K562 (cell line): Measurements from ENCODE around the gene C11orf91. TPM values are rescaled to one million over a fixed set of nuclear protein-coding genes. Genes with fewer than 3 reads are reported as not detected.

Source experiments
- ATAC-seq: fragments of 200-7000 bp; cut with Tn5 transposase; 3 replicates; pipeline ENCODE4 v1.9.1; 2020; ENCODE audit warnings: moderate library complexity
- BruUV-seq: library from RNA; stranded (reverse); fragments of 400-500 nt; replicated peaks from 2 replicates; lab custom pipeline; 2021; lab: Mats Ljungman, UMichigan
- CTCF ChIA-PET: fragments of 300-600 bp; formaldehyde crosslinking; extraction: SDS; loops from one replicate; lab custom pipeline; 2021; ENCODE audit warnings: low intra/inter-chr PET ratio; lab: Yijun Ruan, JAX
- POLR2A ChIA-PET: fragments of 300-600, 350-650 bp; sonication (Branson Sonifier 250); formaldehyde crosslinking; extraction: SDS; loops from one replicate; lab custom pipeline; 2021; ENCODE audit warnings: antibody characterized with exemption, inconsistent platforms; lab: Yijun Ruan, JAX
- DNase-seq, 4 experiments: peaks; one replicate each; pipeline versions ENCODE4 v3.0.0 to v3.0.0-alpha.2; 2011 to 2018; ENCODE audit warnings: low spot score in 3 of 4, mixed read lengths in 3 of 4; ENCODE audit errors: extremely low read depth in 1 of 4
- FAIRE-seq: peaks from 2 replicates; lab custom pipeline; 2011; peaks lifted over from hg19 to GRCh38; lab: Jason Lieb, UNC
- H2AFZ ChIP-seq: 2 replicates; pipeline ENCODE4 v1.6.0; 2011; ENCODE audit warnings: low read depth, low read length, control low read depth, inconsistent platforms
- H3K27ac ChIP-seq: fragments of 200-600 bp; 3 replicates; pipeline ENCODE4 v1.8.0; 2011; ENCODE audit warnings: low read depth, mild to moderate bottlenecking, control low read depth, inconsistent platforms, low read length, moderate library complexity, mixed read lengths; ENCODE audit errors: extremely low read depth
- H3K27me3 ChIP-seq, 2 experiments: fragments of 300-600 bp in 1 of 2; 2 replicates in 1 of 2; 3 replicates in 1 of 2; pipeline versions ENCODE4 v1.6.0 to v1.8.0; 2011; ENCODE audit warnings: inconsistent platforms in 2 of 2, low read length in 2 of 2, mild to moderate bottlenecking in 1 of 2, mixed read lengths in 1 of 2, moderate library complexity in 1 of 2; ENCODE audit not compliant: control insufficient read depth in 2 of 2, insufficient read depth in 2 of 2
- H3K36me3 ChIP-seq: fragments of 300-600 bp; 3 replicates; pipeline ENCODE4 v1.8.0; 2011; ENCODE audit warnings: mild to moderate bottlenecking, low read length, inconsistent platforms; ENCODE audit not compliant: control insufficient read depth, insufficient read depth
- H3K4me1 ChIP-seq, 2 experiments: fragments of 200-600 bp in 1 of 2; replicated peaks in 1 of 2; 2 replicates in 1 of 2; 3 replicates in 1 of 2; pipeline versions ENCODE4 v1.5.1 to v1.8.0; 2011; ENCODE audit warnings: inconsistent platforms in 2 of 2, low read length in 2 of 2, mild to moderate bottlenecking in 1 of 2, mixed read lengths in 1 of 2, moderate library complexity in 1 of 2; ENCODE audit not compliant: control insufficient read depth in 2 of 2, insufficient read depth in 2 of 2
- H3K4me2 ChIP-seq: 2 replicates; pipeline ENCODE4 v1.6.1; 2011; ENCODE audit warnings: low read length, control low read depth, inconsistent platforms, mixed read lengths; ENCODE audit not compliant: insufficient read depth
- H3K4me3 ChIP-seq: fragments of 200-600 bp; sonication (generic), shearing (Covaris generic); 2 replicates; pipeline ENCODE4 v1.5.1; 2016; ENCODE audit warnings: control low read depth, inconsistent platforms
- H3K79me2 ChIP-seq: fragments of 200-600 bp; 3 replicates; pipeline ENCODE4 v1.8.0; 2011; ENCODE audit warnings: low read length, inconsistent platforms; ENCODE audit not compliant: control insufficient read depth, insufficient read depth
- H3K9ac ChIP-seq, 2 experiments: 2 replicates each; pipeline versions ENCODE4 v1.6.0 to v1.6.1; 2011; ENCODE audit warnings: low read depth in 2 of 2, low read length in 2 of 2, control low read depth in 1 of 2, inconsistent platforms in 1 of 2, mild to moderate bottlenecking in 1 of 2, mixed read lengths in 1 of 2; ENCODE audit not compliant: insufficient read depth in 1 of 2
- H3K9me1 ChIP-seq: one replicate; pipeline ENCODE4 v1.6.0; 2011; ENCODE audit warnings: inconsistent platforms, mild to moderate bottlenecking, low read length, moderate library complexity; ENCODE audit not compliant: control insufficient read depth, insufficient read depth
- H3K9me3 ChIP-seq: replicated peaks from 2 replicates; pipeline ENCODE4 v1.5.1; 2011; ENCODE audit warnings: low read depth, low read length, inconsistent platforms; ENCODE audit not compliant: control insufficient read depth, insufficient read depth
- H4K20me1 ChIP-seq: replicated peaks from 2 replicates; pipeline ENCODE4 v1.6.1; 2011; ENCODE audit warnings: low read length, inconsistent platforms, mixed read lengths; ENCODE audit not compliant: control insufficient read depth, insufficient read depth
- BACH1 ChIP-seq: fragments of 200-800 bp; sonication (Bioruptor generic); IDR thresholded peaks from 2 replicates; pipeline ENCODE4 v1.6.1; 2016; ENCODE audit warnings: missing genetic modification characterization, missing compliant biosample characterization
- E2F4 ChIP-seq: sonication (generic); formaldehyde crosslinking; IDR thresholded peaks from 2 replicates; pipeline ENCODE4 v1.8.0; 2022; ENCODE audit warnings: mild to moderate bottlenecking, low read depth, missing genetic modification reagents
- ETS1 ChIP-seq: conservative IDR thresholded peaks from 2 replicates; pipeline ENCODE4 v1.6.1; 2011; ENCODE audit warnings: low read depth, mild to moderate bottlenecking, low read length; ENCODE audit not compliant: control insufficient read depth
- HMG20A ChIP-seq: fragments of 450-650 bp; formaldehyde crosslinking; conservative IDR thresholded peaks from 2 replicates; pipeline ENCODE4 v1.4.0; 2020; ENCODE audit warnings: mild to moderate bottlenecking, mixed read lengths
- LEF1 ChIP-seq: fragments of 450-650 bp; IDR thresholded peaks from 2 replicates; pipeline ENCODE4 v1.6.1; 2016; ENCODE audit warnings: mild to moderate bottlenecking
- MEF2D ChIP-seq: conservative IDR thresholded peaks from 2 replicates; pipeline ENCODE4 v1.6.1; 2016; ENCODE audit warnings: low read depth, missing genetic modification characterization, missing compliant biosample characterization
- SIN3A ChIP-seq, 2 experiments: fragments of 150-350 bp in 1 of 2; IDR thresholded peaks; 2 replicates each; pipeline ENCODE4 v1.6.1; 2011 to 2016; ENCODE audit warnings: borderline replicate concordance in 2 of 2, low read depth in 2 of 2, low read length in 2 of 2, mild to moderate bottlenecking in 2 of 2, moderate library complexity in 2 of 2; ENCODE audit not compliant: control insufficient read depth in 1 of 2
- ZBTB33 ChIP-seq: sonication (generic); formaldehyde crosslinking; IDR thresholded peaks from 2 replicates; pipeline ENCODE4 v1.8.1; 2023; ENCODE audit warnings: mild to moderate bottlenecking, missing genetic modification reagents
- ZNF175 ChIP-seq: fragments of 200-800 bp; sonication (Bioruptor generic); IDR thresholded peaks from 2 replicates; pipeline ENCODE4 v1.6.1; 2016; ENCODE audit warnings: low read depth, mild to moderate bottlenecking, missing genetic modification characterization, missing compliant biosample characterization
- ZNF347 ChIP-seq: fragments of 450-650 bp; formaldehyde crosslinking; IDR thresholded peaks from 2 replicates; pipeline ENCODE4 v1.4.0; 2020; ENCODE audit warnings: low read depth, mild to moderate bottlenecking, moderate library complexity
- ZNF707 ChIP-seq: fragments of 250-450 bp; sonication (Bioruptor Pico); conservative IDR thresholded peaks from 2 replicates; pipeline ENCODE4 v1.8.0; 2022; ENCODE audit warnings: inconsistent platforms, mild to moderate bottlenecking, moderate library complexity
- WGBS: fragments of 100-300 bp; shearing (Covaris generic); methylation state at CpG from one replicate; pipeline ENCODE4 v1.1.6; 2016; ENCODE audit warnings: low coverage, mixed read lengths; ENCODE audit not compliant: insufficient coverage; ENCODE audit errors: missing lambda C conversion rate; 5-methylcytosine and 5-hydroxymethylcytosine counted together
- in situ Hi-C: fragments of 300-500 bp; cut with MboI; formaldehyde crosslinking; loops from 4 replicates; pipeline ENCODE4 v1.15.0; 2018; ENCODE audit warnings: inconsistent platforms, mixed read lengths
- intact Hi-C: fragments of 100-400 bp; cut with micrococcal nuclease; formaldehyde crosslinking; loops from 2 replicates; pipeline ENCODE4 v1.14.2; 2022
- polyA plus RNA-seq, 8 experiments: library from polyadenylated mRNA; depleted of rRNA in 4 of 8; stranded (reverse) in 5 of 8; unstranded in 3 of 8; fragments of >200 nt; fragmentation: Nextera tagmentation in 2 of 8; fragmentation: Illumina TruSeq in 1 of 8; extraction: Ambion mirVana in 2 of 8; extraction: Trizol in 1 of 8; gene quantifications; 2 replicates each; pipeline versions ENCODE4 v1.2.1 to v1.2.3, GENCODE V29; 2011 to 2014; ENCODE audit warnings: inconsistent platforms in 1 of 8, missing spikeins in 1 of 8
- total RNA-seq, 7 experiments: library from RNA; depleted of rRNA in 6 of 7; stranded (reverse); fragments of >200 nt in 6 of 7; fragmentation: Illumina TruSeq in 2 of 7; extraction: Trizol in 2 of 7; gene quantifications; 2 replicates each; pipeline versions ENCODE4 v1.2.1 to v1.2.3, GENCODE V29; 2011 to 2021; ENCODE audit warnings: low replicate concordance in 1 of 7

The C11orf91 gene
- total and polyA plus RNA-seq, 9 of the 15 experiments (the other 6 are each of a cell fraction or from before 2014, with no cell fraction given): not detected

GRCh38 chr11:33652431-33652830 is 48.2 kb downstream of the C11orf91 start:
- H2AFZ ChIP-seq: no peak overlapping the region
- H3K4me2 ChIP-seq: no peak overlapping the region
- FAIRE-seq: no peak
- no peak overlapping the region for H3K9ac ChIP-seq
- H3K27me3 ChIP-seq: peaks cover 11 to 33% of the 10 kb centered on the region in 2 experiments; a peak in 3 of 5 replicates
- no peak overlapping the region for H3K4me3 ChIP-seq
- H3K36me3 ChIP-seq: no peaks in the 10 kb centered on the region
- ChIA-PET POLR2A (no interaction called here), CTCF (no interaction called here)
- H3K79me2 ChIP-seq: no peaks in the 10 kb centered on the region
- H3K4me1 ChIP-seq: no peaks in the 10 kb centered on the region; a peak in 1 of 5 replicates
- WGBS: 0% methylated on average over 1 of the region's 1 CpG
- no peak for TF ChIP-seq BACH1 (tag)
- in situ Hi-C loops: no loop called here
- ATAC-seq: no peak
- no TSS peak for BruUV-seq
- intact Hi-C loops: no loop called here
- H4K20me1 ChIP-seq: no peaks in the 10 kb centered on the region
- no peak overlapping the region for H3K27ac ChIP-seq
- H3K9me1 ChIP-seq: no peaks in the 10 kb centered on the region
- H3K9me3 ChIP-seq: no peaks in the 10 kb centered on the region
- DNase-seq: no peak

- Histone ChIP-seq H3K27me3 (peaks cover 11 to 29% of the 10 kb centered on the region in 2 experiments; a peak in 3 of 5 replicates), H3K9ac (no peak overlapping the region), H3K9me3 (no peaks in the 10 kb centered on the region), H4K20me1 (no peaks in the 10 kb centered on the region), H3K27ac (no peak overlapping the region), H3K4me2 (no peak overlapping the region), H3K4me1 (no peaks in the 10 kb centered on the region; a peak in 1 of 5 replicates), H3K4me3 (no peak overlapping the region), H3K36me3 (no peaks in the 10 kb centered on the region), H2AFZ (no peak overlapping the region), H3K9me1 (no peaks in the 10 kb centered on the region), H3K79me2 (no peaks in the 10 kb centered on the region)
- no TSS peak for BruUV-seq
- ATAC-seq (no peak), DNase-seq (no peak), FAIRE-seq (no peak)
- in situ Hi-C loops (no loop called here), intact Hi-C loops (no loop called here)
- CTCF ChIA-PET: no interaction called here
- POLR2A ChIA-PET: no interaction called here
- WGBS: 1% methylated on average over 6 of the region's 6 CpGs
- TF ChIP-seq E2F4 (CRISPR knock-in tag): no peak
- no peak for TF ChIP-seq LEF1
- TF ChIP-seq HMG20A (CRISPR knock-in tag): no peak
- TF ChIP-seq SIN3A (IDR thresholded peaks at IDR 0.05; ENCODE audit: borderline replicate concordance in 2 of 2, control insufficient read depth in 1 of 2, low read depth in 2 of 2, low read length in 2 of 2): no peak
- TF ChIP-seq MEF2D (tag): no peak
- no peak for TF ChIP-seq ETS1
- TF ChIP-seq ZNF347 (CRISPR knock-in tag): no peak
- no peak for TF ChIP-seq ZNF175 (CRISPR knock-in tag)
- TF ChIP-seq ZBTB33 (CRISPR knock-in tag): no peak
- no peak for TF ChIP-seq ZNF707 (CRISPR knock-in tag)
These were observed 48.6 kb downstream of the C11orf91 start for GRCh38 chr11:33651990-33652389.
